ENCODE data around the gene IGF1R.

DNA sequence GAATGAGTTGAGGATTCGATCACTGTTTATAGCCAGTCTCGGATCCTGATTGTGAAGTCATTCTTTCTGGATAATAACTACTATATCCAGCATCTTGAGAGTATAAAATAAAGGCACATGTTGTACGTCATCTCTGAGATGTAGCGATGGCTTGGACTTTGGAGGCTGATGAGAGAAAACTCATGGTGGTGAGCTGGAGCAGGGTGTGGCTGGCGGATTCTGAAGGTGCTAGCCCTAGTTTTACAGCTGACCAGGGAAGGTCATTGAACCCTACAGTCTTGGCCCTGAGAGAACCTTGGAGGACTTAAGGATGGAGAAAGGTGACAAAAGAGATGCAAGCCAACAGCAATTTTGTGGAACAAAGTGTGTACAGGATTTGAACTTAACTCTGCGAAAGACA is 153.8 kb downstream of the IGF1R start:
- TF ChIP-seq, protein P1, sequence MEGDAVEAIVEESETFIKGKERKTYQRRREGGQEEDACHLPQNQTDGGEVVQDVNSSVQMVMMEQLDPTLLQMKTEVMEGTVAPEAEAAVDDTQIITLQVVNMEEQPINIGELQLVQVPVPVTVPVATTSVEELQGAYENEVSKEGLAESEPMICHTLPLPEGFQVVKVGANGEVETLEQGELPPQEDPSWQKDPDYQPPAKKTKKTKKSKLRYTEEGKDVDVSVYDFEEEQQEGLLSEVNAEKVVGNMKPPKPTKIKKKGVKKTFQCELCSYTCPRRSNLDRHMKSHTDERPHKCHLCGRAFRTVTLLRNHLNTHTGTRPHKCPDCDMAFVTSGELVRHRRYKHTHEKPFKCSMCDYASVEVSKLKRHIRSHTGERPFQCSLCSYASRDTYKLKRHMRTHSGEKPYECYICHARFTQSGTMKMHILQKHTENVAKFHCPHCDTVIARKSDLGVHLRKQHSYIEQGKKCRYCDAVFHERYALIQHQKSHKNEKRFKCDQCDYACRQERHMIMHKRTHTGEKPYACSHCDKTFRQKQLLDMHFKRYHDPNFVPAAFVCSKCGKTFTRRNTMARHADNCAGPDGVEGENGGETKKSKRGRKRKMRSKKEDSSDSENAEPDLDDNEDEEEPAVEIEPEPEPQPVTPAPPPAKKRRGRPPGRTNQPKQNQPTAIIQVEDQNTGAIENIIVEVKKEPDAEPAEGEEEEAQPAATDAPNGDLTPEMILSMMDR (IDR thresholded peaks at IDR 0.05; ENCODE audit: borderline replicate concordance, extremely low read depth, low read length, poor library complexity, severe bottlenecking), result no peak
- TF ChIP-seq EZH2 (IDR thresholded peaks at IDR 0.05; ENCODE audit: borderline replicate concordance, low read depth, low read length, severe bottlenecking), result no peak

Data from DND-41 (cell line).